SK-N-MC (cell line): Measurements from ENCODE around the gene ZNF236.

Experiments used
- EZH2 ChIP-seq: fragments of 200-600 bp; sonication (generic); IDR thresholded peaks from one replicate; pipeline ENCODE4 v1.6.1; 2017; ENCODE audit warnings: antibody characterized with exemption
- FOXP2 ChIP-seq: optimal IDR thresholded peaks from 2 replicates; pipeline ENCODE3; 2011; ENCODE audit warnings: mild to moderate bottlenecking, moderate library complexity; ENCODE audit not compliant: insufficient read depth; ENCODE audit errors: extremely low read length, control extremely low read depth
- POLR2AphosphoS5 ChIP-seq: IDR thresholded peaks from 2 replicates; pipeline ENCODE4 v1.6.1; 2012; ENCODE audit warnings: mild to moderate bottlenecking, low read depth, low read length, borderline replicate concordance

GRCh38 chr18:76889091-76889699, 66.8 kb downstream of the ZNF236 start:
- TF ChIP-seq POLR2AphosphoS5 = no peak
- no peak for TF ChIP-seq EZH2
- no peak for TF ChIP-seq FOXP2
